Neural progenitor cell (in vitro differentiated cells): ENCODE measurements around the gene NKX2-2. TPM values are rescaled to one million over a fixed set of nuclear protein-coding genes. Genes with fewer than 3 reads are reported as not detected.

Experiments used
- DNase-seq: peaks from one replicate; pipeline ENCODE4 v3.0.0-alpha.2; 2016; ENCODE audit warnings: low spot score
- H2AFZ ChIP-seq: fragments of 200-600 bp; sonication (generic); replicated peaks from 2 replicates; pipeline ENCODE4 v1.6.1; 2016; ENCODE audit warnings: antibody characterized with exemption
- H3F3A ChIP-seq: fragments of 200-600 bp; sonication (generic); 2 replicates; pipeline ENCODE4 v1.6.1; 2016; ENCODE audit warnings: antibody characterized with exemption, low read depth
- H3K27ac ChIP-seq: fragments of 200-600 bp; sonication (generic); 2 replicates; pipeline ENCODE4 v1.5.1; 2016; ENCODE audit warnings: mild to moderate bottlenecking
- H3K27me3 ChIP-seq: fragments of 200-600 bp; sonication (generic); 2 replicates; pipeline ENCODE4 v1.6.1; 2016; ENCODE audit warnings: mild to moderate bottlenecking, moderate library complexity
- H3K36me3 ChIP-seq: fragments of 200-600 bp; sonication (generic); 2 replicates; pipeline ENCODE4 v1.5.1; 2016
- H3K4me1 ChIP-seq: fragments of 200-600 bp; sonication (generic); 2 replicates; pipeline ENCODE4 v1.6.1; 2016; ENCODE audit warnings: mixed run types
- H3K4me2 ChIP-seq: fragments of 200-600 bp; sonication (generic); 2 replicates; pipeline ENCODE4 v1.6.1; 2016
- H3K4me3 ChIP-seq: fragments of 200-600 bp; sonication (generic); 2 replicates; pipeline ENCODE4 v1.5.1; 2016
- H3K79me2 ChIP-seq: fragments of 200-600 bp; sonication (generic); 2 replicates; pipeline ENCODE4 v1.6.1; 2016; ENCODE audit warnings: low read depth
- H3K9ac ChIP-seq: fragments of 200-600 bp; sonication (generic); 2 replicates; pipeline ENCODE4 v1.6.1; 2016
- H3K9me3 ChIP-seq: fragments of 200-600 bp; sonication (generic); 2 replicates; pipeline ENCODE4 v1.5.1; 2016; ENCODE audit warnings: low read depth
- H4K20me1 ChIP-seq: fragments of 200-600 bp; sonication (generic); 2 replicates; pipeline ENCODE4 v1.6.1; 2016; ENCODE audit warnings: low read depth
- H3K27ac Mint-ChIP-seq: 3 replicates; pipeline ENCODE4 v1.8.0; 2021; ENCODE audit warnings: mixed read lengths
- H3K27me3 Mint-ChIP-seq: 2 replicates; pipeline ENCODE4 v1.8.0; 2022; ENCODE audit warnings: low read depth, mild to moderate bottlenecking, inconsistent platforms, moderate library complexity, mixed read lengths; ENCODE audit not compliant: insufficient read depth
- H3K36me3 Mint-ChIP-seq: 3 replicates; pipeline ENCODE4 v1.8.0; 2021; ENCODE audit warnings: mixed read lengths
- H3K4me1 Mint-ChIP-seq: 3 replicates; pipeline ENCODE4 v1.8.0; 2021; ENCODE audit warnings: mixed read lengths
- H3K4me3 Mint-ChIP-seq: 3 replicates; pipeline ENCODE4 v1.8.0; 2021; ENCODE audit warnings: mild to moderate bottlenecking, moderate library complexity, mixed read lengths
- H3K9me3 Mint-ChIP-seq: 3 replicates; pipeline ENCODE4 v1.8.0; 2020; ENCODE audit warnings: mixed read lengths
- CTCF ChIP-seq: fragments of 200-600 bp; sonication (generic); IDR thresholded peaks from 2 replicates; pipeline ENCODE4 v1.5.1; 2017; ENCODE audit warnings: antibody characterized with exemption, mild to moderate bottlenecking
- EZH2 ChIP-seq: fragments of 200-600 bp; sonication (generic); IDR thresholded peaks from 2 replicates; pipeline ENCODE4 v1.6.1; 2017; ENCODE audit warnings: antibody characterized with exemption, mild to moderate bottlenecking, moderate library complexity
- EZH2phosphoT487 ChIP-seq: fragments of 200-600 bp; sonication (generic); IDR thresholded peaks from 2 replicates; pipeline ENCODE4 v1.6.1; 2017; ENCODE audit warnings: antibody characterized with exemption
- total RNA-seq: library from RNA; depleted of rRNA; stranded (reverse); fragments of >200 nt; gene quantifications from 2 replicates; pipeline ENCODE4 v1.2.3, GENCODE V29; 2015; ENCODE audit warnings: low replicate concordance

Gene NKX2-2
- total RNA-seq, 1 donor from 2014 or later, result not detected

GRCh38 chr20:21505161-21505809, 8.6 kb downstream of the NKX2-2 start:
- Histone ChIP-seq H3K4me1 (peaks cover 13% of the 10 kb centered on the region), H3K4me2 (peak overlapping the region; percentile 91), H3K9ac (no peak overlapping the region), H3F3A (peaks cover 14% of the 10 kb centered on the region), H3K79me2 (no peaks in the 10 kb centered on the region), H3K4me3 (peak overlapping the region; percentile 51), H4K20me1 (peaks cover 44% of the 10 kb centered on the region), H3K27ac (no peak overlapping the region), H3K9me3 (no peaks in the 10 kb centered on the region), H2AFZ (peak overlapping the region; percentile 89), H3K36me3 (no peaks in the 10 kb centered on the region), H3K27me3 (peaks cover 72% of the 10 kb centered on the region)
- Mint-ChIP-seq H3K36me3 (no peaks in the 10 kb centered on the region), H3K9me3 (no peaks in the 10 kb centered on the region), H3K27me3 (peaks cover 57% of the 10 kb centered on the region), H3K4me3 (peak overlapping the region; percentile 77), H3K4me1 (peaks cover 11% of the 10 kb centered on the region), H3K27ac (no peak overlapping the region)
- DNase-seq, result peak; percentile 89
- TF ChIP-seq CTCF, result peak; percentile 97
- TF ChIP-seq EZH2, result peak; percentile 10
- no peak for TF ChIP-seq EZH2phosphoT487

DNA sequence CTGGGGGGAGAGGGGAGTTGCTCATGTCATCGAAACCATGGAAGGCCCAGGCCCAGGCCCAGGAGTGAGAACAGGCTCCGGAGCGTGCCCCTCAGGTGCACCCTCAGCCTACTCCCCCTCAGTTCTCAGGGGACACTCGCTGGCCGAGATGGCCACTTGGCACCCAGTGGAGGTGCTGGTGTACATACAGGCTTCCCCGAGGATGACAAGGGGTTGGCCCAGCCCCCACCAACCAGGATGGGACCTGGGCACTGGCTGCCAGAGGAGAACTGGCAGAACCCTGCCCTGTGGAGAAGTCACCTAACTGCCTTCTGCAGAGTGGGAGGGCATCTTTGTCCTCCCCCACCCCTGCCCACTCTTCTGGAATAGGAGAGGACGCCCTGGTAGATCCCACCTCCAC, 9.5 kb downstream of the NKX2-2 start:
- H3K4me2 ChIP-seq, result no peak overlapping the region
- H3K4me3 ChIP-seq, result no peak overlapping the region
- H3K9me3 ChIP-seq, result no peaks in the 10 kb centered on the region
- H3K4me1 Mint-ChIP-seq, result peaks cover 6% of the 10 kb centered on the region
- no peaks in the 10 kb centered on the region for H3K79me2 ChIP-seq
- H3K4me3 Mint-ChIP-seq, result no peak overlapping the region
- no peak for TF ChIP-seq EZH2phosphoT487
- no peak for DNase-seq
- no peaks in the 10 kb centered on the region for H3K36me3 ChIP-seq
- H3F3A ChIP-seq, result peaks cover 6% of the 10 kb centered on the region
- no peaks in the 10 kb centered on the region for H3K36me3 Mint-ChIP-seq
- H3K27ac ChIP-seq, result no peak overlapping the region
- H3K9ac ChIP-seq, result no peak overlapping the region
- no peak overlapping the region for H2AFZ ChIP-seq
- no peaks in the 10 kb centered on the region for H3K9me3 Mint-ChIP-seq
- peaks cover 47% of the 10 kb centered on the region for H3K27me3 Mint-ChIP-seq
- H3K27ac Mint-ChIP-seq, result no peak overlapping the region
- peaks cover 8% of the 10 kb centered on the region for H3K4me1 ChIP-seq
- H3K27me3 ChIP-seq, result peaks cover 63% of the 10 kb centered on the region
- peaks cover 34% of the 10 kb centered on the region for H4K20me1 ChIP-seq

DNA sequence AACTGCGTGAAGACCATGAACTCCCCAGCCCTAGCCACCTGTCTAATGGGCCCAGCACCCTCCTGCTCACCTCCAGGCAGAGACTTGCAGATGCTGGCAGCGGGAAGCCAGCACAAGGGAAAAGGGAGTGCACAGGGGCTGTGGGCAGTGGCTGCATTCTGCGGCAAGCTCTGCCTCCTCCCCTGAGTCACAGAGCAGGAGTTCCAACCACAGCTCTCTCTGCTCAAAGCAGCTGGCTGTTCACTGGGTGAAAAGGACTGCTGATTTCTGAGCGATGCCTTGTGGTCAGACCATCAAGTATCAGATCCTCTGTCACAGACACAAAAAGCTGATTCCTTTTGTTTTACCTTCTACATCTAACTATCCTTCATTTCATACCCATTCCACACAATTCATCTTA, 10.5 kb downstream of the NKX2-2 start:
- peaks cover 42% of the 10 kb centered on the region for H3K27me3 Mint-ChIP-seq
- no peaks in the 10 kb centered on the region for H3K36me3 Mint-ChIP-seq
- H3K9me3 Mint-ChIP-seq, result no peaks in the 10 kb centered on the region
- peaks cover 7% of the 10 kb centered on the region for H3K4me1 ChIP-seq
- H3F3A ChIP-seq, result peaks cover 3% of the 10 kb centered on the region
- H3K4me3 ChIP-seq, result no peak overlapping the region
- H3K4me3 Mint-ChIP-seq, result no peak overlapping the region
- peaks cover 24% of the 10 kb centered on the region for H4K20me1 ChIP-seq
- H3K36me3 ChIP-seq, result no peaks in the 10 kb centered on the region
- H3K9ac ChIP-seq, result no peak overlapping the region
- no peak for TF ChIP-seq CTCF
- TF ChIP-seq EZH2, result no peak
- TF ChIP-seq EZH2phosphoT487, result no peak
- no peak overlapping the region for H3K27ac Mint-ChIP-seq
- DNase-seq, result no peak
- no peak overlapping the region for H3K27ac ChIP-seq
- peaks cover 4% of the 10 kb centered on the region for H3K4me1 Mint-ChIP-seq
- no peaks in the 10 kb centered on the region for H3K9me3 ChIP-seq
- no peak overlapping the region for H3K4me2 ChIP-seq
- H3K79me2 ChIP-seq, result no peaks in the 10 kb centered on the region
- H3K27me3 ChIP-seq, result peaks cover 56% of the 10 kb centered on the region
- no peak overlapping the region for H2AFZ ChIP-seq

DNA sequence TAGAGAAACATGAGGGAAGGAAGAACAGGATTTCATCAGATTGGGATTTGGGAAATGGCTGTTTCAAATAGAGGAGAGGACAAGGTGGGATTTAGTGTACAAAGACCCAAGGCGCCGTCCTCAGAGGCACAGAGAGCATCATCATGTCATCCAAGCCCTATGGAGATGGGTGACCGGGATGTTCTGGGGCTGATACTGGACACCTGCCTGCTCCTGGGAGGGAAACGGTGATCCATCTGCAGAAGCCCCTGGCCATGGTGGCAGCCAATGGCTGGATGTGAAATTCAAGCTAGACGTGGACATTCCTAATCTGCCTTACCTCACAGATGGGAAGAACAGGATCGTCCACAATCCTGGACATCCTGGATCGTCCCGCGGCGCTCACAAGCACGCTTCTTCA, 12.7 kb downstream of the NKX2-2 start:
- DNase-seq, result no peak

More for the DNA sequence above, 12.7 kb downstream of the NKX2-2 start:
- Histone ChIP-seq H3F3A (peaks cover 3% of the 10 kb centered on the region), H3K9me3 (no peaks in the 10 kb centered on the region), H3K27ac (no peak overlapping the region), H3K9ac (no peak overlapping the region), H3K27me3 (peaks cover 34% of the 10 kb centered on the region), H3K4me3 (no peak overlapping the region), H3K36me3 (no peaks in the 10 kb centered on the region), H3K4me2 (no peak overlapping the region), H2AFZ (no peak overlapping the region), H3K79me2 (no peaks in the 10 kb centered on the region), H3K4me1 (peaks cover 13% of the 10 kb centered on the region), H4K20me1 (peaks cover 7% of the 10 kb centered on the region)
- Mint-ChIP-seq H3K4me1 (peaks cover 4% of the 10 kb centered on the region), H3K27me3 (peaks cover 24% of the 10 kb centered on the region), H3K27ac (no peak overlapping the region), H3K4me3 (no peak overlapping the region), H3K36me3 (no peaks in the 10 kb centered on the region), H3K9me3 (no peaks in the 10 kb centered on the region)
- no peak for TF ChIP-seq CTCF
- TF ChIP-seq EZH2, result no peak
- TF ChIP-seq EZH2phosphoT487, result no peak
